Suprapubic skin (tissue), 3 donors: ENCODE results near the gene CXCL11.

ENCODE experiments used
- POLR2AphosphoS5 ChIP-seq, 3 donors: sonication (generic); formaldehyde crosslinking; IDR thresholded peaks; one replicate each; pipeline ENCODE4 v1.6.1; 2017; ENCODE audit warnings: antibody characterized with exemption in 3 of 3
- TF ChIP-seq, protein P1 (sequence below), 2 donors: fragments of 200-600 bp in 1 of 2; fragments of 450-650 bp in 1 of 2; sonication (generic) in 1 of 2; IDR thresholded peaks; one replicate each; pipeline ENCODE4 v1.5.1; 2016 to 2019; ENCODE audit warnings: antibody characterized with exemption in 2 of 2, mild to moderate bottlenecking in 1 of 2, moderate library complexity in 1 of 2

- no peak for TF ChIP-seq POLR2AphosphoS5 (IDR thresholded peaks at IDR 0.05)
- TF ChIP-seq, protein P1, sequence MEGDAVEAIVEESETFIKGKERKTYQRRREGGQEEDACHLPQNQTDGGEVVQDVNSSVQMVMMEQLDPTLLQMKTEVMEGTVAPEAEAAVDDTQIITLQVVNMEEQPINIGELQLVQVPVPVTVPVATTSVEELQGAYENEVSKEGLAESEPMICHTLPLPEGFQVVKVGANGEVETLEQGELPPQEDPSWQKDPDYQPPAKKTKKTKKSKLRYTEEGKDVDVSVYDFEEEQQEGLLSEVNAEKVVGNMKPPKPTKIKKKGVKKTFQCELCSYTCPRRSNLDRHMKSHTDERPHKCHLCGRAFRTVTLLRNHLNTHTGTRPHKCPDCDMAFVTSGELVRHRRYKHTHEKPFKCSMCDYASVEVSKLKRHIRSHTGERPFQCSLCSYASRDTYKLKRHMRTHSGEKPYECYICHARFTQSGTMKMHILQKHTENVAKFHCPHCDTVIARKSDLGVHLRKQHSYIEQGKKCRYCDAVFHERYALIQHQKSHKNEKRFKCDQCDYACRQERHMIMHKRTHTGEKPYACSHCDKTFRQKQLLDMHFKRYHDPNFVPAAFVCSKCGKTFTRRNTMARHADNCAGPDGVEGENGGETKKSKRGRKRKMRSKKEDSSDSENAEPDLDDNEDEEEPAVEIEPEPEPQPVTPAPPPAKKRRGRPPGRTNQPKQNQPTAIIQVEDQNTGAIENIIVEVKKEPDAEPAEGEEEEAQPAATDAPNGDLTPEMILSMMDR (IDR thresholded peaks at IDR 0.05) = no peak
Measured at GRCh38 chr4:76023389-76023788, 12.5 kb downstream of the CXCL11 start, which contains the start of gene CXCL10.
